ENCODE results near the gene DUOXA2.

DUOXA2 gene

GRCh38 chr15:45088801-45089711, 25.1 kb upstream of the DUOXA2 start:
- no peak overlapping the region for H3K4me3 Mint-ChIP-seq
- H3K27me3 Mint-ChIP-seq, result peaks cover 20% of the 10 kb centered on the region
- DNase-seq (ENCODE audit: low spot score in 2 of 2), result no peak
- ATAC-seq (ENCODE audit: low read depth), result no peak
- H3K36me3 Mint-ChIP-seq, result peaks cover 1% of the 10 kb centered on the region
- H3K9me3 Mint-ChIP-seq, result no peaks in the 10 kb centered on the region
- no peak overlapping the region for H3K27ac Mint-ChIP-seq
- no peaks in the 10 kb centered on the region for H3K4me1 Mint-ChIP-seq

GRCh38 chr15:45089712-45090373, 24.3 kb upstream of the DUOXA2 start:
- H3K9me3 Mint-ChIP-seq, result no peaks in the 10 kb centered on the region
- DNase-seq (ENCODE audit: low spot score in 2 of 2), result no peak
- H3K27me3 Mint-ChIP-seq, result peaks cover 17% of the 10 kb centered on the region
- H3K4me1 Mint-ChIP-seq, result no peaks in the 10 kb centered on the region
- H3K27ac Mint-ChIP-seq, result no peak overlapping the region
- H3K4me3 Mint-ChIP-seq, result no peak overlapping the region
- peaks cover 1% of the 10 kb centered on the region for H3K36me3 Mint-ChIP-seq
- no peak for ATAC-seq (ENCODE audit: low read depth)

GRCh38 chr15:45091161-45091560, 23.0 kb upstream of the DUOXA2 start:
- Mint-ChIP-seq H3K4me1 (no peaks in the 10 kb centered on the region), H3K27me3 (peaks cover 17% of the 10 kb centered on the region), H3K9me3 (no peaks in the 10 kb centered on the region), H3K4me3 (no peak overlapping the region), H3K27ac (no peak overlapping the region), H3K36me3 (peaks cover 1% of the 10 kb centered on the region)
- DNase-seq (ENCODE audit: low spot score in 2 of 2) (no peak), ATAC-seq (ENCODE audit: low read depth) (no peak)

- DNase-seq (ENCODE audit: low spot score in 2 of 2), result no peak
- H3K36me3 Mint-ChIP-seq, result peaks cover 1% of the 10 kb centered on the region
- H3K9me3 Mint-ChIP-seq, result no peaks in the 10 kb centered on the region
- ATAC-seq (ENCODE audit: low read depth), result no peak
- peaks cover 17% of the 10 kb centered on the region for H3K27me3 Mint-ChIP-seq
- no peaks in the 10 kb centered on the region for H3K4me1 Mint-ChIP-seq
- no peak overlapping the region for H3K4me3 Mint-ChIP-seq
- H3K27ac Mint-ChIP-seq, result no peak overlapping the region
Observed at GRCh38 chr15:45091576-45091975, 22.6 kb upstream of the DUOXA2 start.

- H3K4me1 Mint-ChIP-seq, result no peaks in the 10 kb centered on the region
- no peak overlapping the region for H3K27ac Mint-ChIP-seq
- no peak for ATAC-seq (ENCODE audit: low read depth)
- no peak for DNase-seq (ENCODE audit: low spot score in 2 of 2)
- peaks cover 1% of the 10 kb centered on the region for H3K36me3 Mint-ChIP-seq
- peaks cover 13% of the 10 kb centered on the region for H3K27me3 Mint-ChIP-seq
- H3K9me3 Mint-ChIP-seq, result no peaks in the 10 kb centered on the region
- H3K4me3 Mint-ChIP-seq, result no peak overlapping the region
Observed at GRCh38 chr15:45093013-45093412, 21.1 kb upstream of the DUOXA2 start.

- no peak overlapping the region for H3K4me3 Mint-ChIP-seq
- no peak for ATAC-seq (ENCODE audit: low read depth)
- peaks cover 13% of the 10 kb centered on the region for H3K27me3 Mint-ChIP-seq
- H3K27ac Mint-ChIP-seq, result no peak overlapping the region
- no peaks in the 10 kb centered on the region for H3K4me1 Mint-ChIP-seq
- no peak for DNase-seq (ENCODE audit: low spot score in 2 of 2)
- H3K9me3 Mint-ChIP-seq, result no peaks in the 10 kb centered on the region
- peaks cover 1% of the 10 kb centered on the region for H3K36me3 Mint-ChIP-seq
Observed at GRCh38 chr15:45093622-45094357, 20.3 kb upstream of the DUOXA2 start.

GRCh38 chr15:45094358-45094730, 19.8 kb upstream of the DUOXA2 start:
- Mint-ChIP-seq H3K4me1 (no peaks in the 10 kb centered on the region), H3K27me3 (peaks cover 12% of the 10 kb centered on the region), H3K9me3 (no peaks in the 10 kb centered on the region), H3K27ac (no peak overlapping the region), H3K36me3 (peaks cover 1% of the 10 kb centered on the region), H3K4me3 (no peak overlapping the region)
- DNase-seq (ENCODE audit: low spot score in 2 of 2) (no peak), ATAC-seq (ENCODE audit: low read depth) (no peak)

- Mint-ChIP-seq H3K27ac (no peak overlapping the region), H3K36me3 (peaks cover 1% of the 10 kb centered on the region), H3K4me1 (no peaks in the 10 kb centered on the region), H3K27me3 (peaks cover 10% of the 10 kb centered on the region), H3K4me3 (no peak overlapping the region), H3K9me3 (no peaks in the 10 kb centered on the region)
- DNase-seq (ENCODE audit: low spot score in 2 of 2), result no peak
- no peak for ATAC-seq (ENCODE audit: low read depth)
Observed at GRCh38 chr15:45095661-45096060, 18.5 kb upstream of the DUOXA2 start.

GRCh38 chr15:45097466-45097865, 16.7 kb upstream of the DUOXA2 start:
- no peaks in the 10 kb centered on the region for H3K4me1 Mint-ChIP-seq
- H3K36me3 Mint-ChIP-seq, result no peaks in the 10 kb centered on the region
- no peaks in the 10 kb centered on the region for H3K9me3 Mint-ChIP-seq
- peaks cover 5% of the 10 kb centered on the region for H3K27me3 Mint-ChIP-seq
- no peak for DNase-seq (ENCODE audit: low spot score in 2 of 2)
- H3K4me3 Mint-ChIP-seq, result no peak overlapping the region
- no peak overlapping the region for H3K27ac Mint-ChIP-seq
- ATAC-seq (ENCODE audit: low read depth), result no peak

GRCh38 chr15:45099549-45100165, 14.5 kb upstream of the DUOXA2 start:
- H3K4me1 Mint-ChIP-seq, result no peaks in the 10 kb centered on the region
- H3K9me3 Mint-ChIP-seq, result no peaks in the 10 kb centered on the region
- H3K27me3 Mint-ChIP-seq, result peaks cover 8% of the 10 kb centered on the region

GRCh38 chr15:45100884-45101625, 13.1 kb upstream of the DUOXA2 start:
- H3K4me1 Mint-ChIP-seq, result no peaks in the 10 kb centered on the region
- ATAC-seq (ENCODE audit: low read depth), result no peak
- H3K27me3 Mint-ChIP-seq, result peaks cover 8% of the 10 kb centered on the region
- no peak overlapping the region for H3K4me3 Mint-ChIP-seq
- no peak for DNase-seq (ENCODE audit: low spot score in 2 of 2)
- H3K9me3 Mint-ChIP-seq, result no peaks in the 10 kb centered on the region
- H3K27ac Mint-ChIP-seq, result no peak overlapping the region
- H3K36me3 Mint-ChIP-seq, result no peaks in the 10 kb centered on the region

More at GRCh38 chr15:45099549-45100165, 14.5 kb upstream of the DUOXA2 start:
- no peak overlapping the region for H3K4me3 Mint-ChIP-seq
- no peak for ATAC-seq (ENCODE audit: low read depth)
- H3K36me3 Mint-ChIP-seq, result no peaks in the 10 kb centered on the region
- DNase-seq (ENCODE audit: low spot score in 2 of 2), result no peak
- H3K27ac Mint-ChIP-seq, result no peak overlapping the region

GRCh38 chr15:45101749-45102148, 12.4 kb upstream of the DUOXA2 start:
- Mint-ChIP-seq H3K4me3 (no peak overlapping the region), H3K36me3 (no peaks in the 10 kb centered on the region), H3K4me1 (no peaks in the 10 kb centered on the region), H3K9me3 (no peaks in the 10 kb centered on the region), H3K27ac (no peak overlapping the region), H3K27me3 (peaks cover 11% of the 10 kb centered on the region)
- DNase-seq (ENCODE audit: low spot score in 2 of 2) (no peak), ATAC-seq (ENCODE audit: low read depth) (no peak)

GRCh38 chr15:45102226-45102625, 11.9 kb upstream of the DUOXA2 start:
- DNase-seq (ENCODE audit: low spot score in 2 of 2), result no peak
- Mint-ChIP-seq H3K27ac (no peak overlapping the region), H3K9me3 (no peaks in the 10 kb centered on the region), H3K27me3 (peaks cover 11% of the 10 kb centered on the region), H3K4me3 (no peak overlapping the region), H3K36me3 (no peaks in the 10 kb centered on the region), H3K4me1 (no peaks in the 10 kb centered on the region)
- no peak for ATAC-seq (ENCODE audit: low read depth)
